Gastrocnemius medialis (tissue), 4 donors: ENCODE data around the gene BCL11B. TPM values are rescaled to one million over a fixed set of nuclear protein-coding genes. Genes with fewer than 3 reads are reported as not detected.

Experiments used
- ATAC-seq, 2 donors: fragments of 150-250 bp; one replicate each; pipeline ENCODE4 v1.9.1; 2016
- DNase-seq, 2 donors: peaks; one replicate each; pipeline ENCODE4 v3.0.0-alpha.2; 2019
- H3K27ac ChIP-seq, 4 donors: fragments of 200-600 bp; sonication (generic); 1 replicate in 1 of 4; 2 replicates in 3 of 4; pipeline ENCODE4 v1.5.1; 2016 to 2018; ENCODE audit warnings: mild to moderate bottlenecking in 2 of 4, moderate library complexity in 1 of 4
- H3K27me3 ChIP-seq, 3 donors: fragments of 200-600 bp; sonication (generic) in 2 of 3; 1 replicate in 1 of 3; 2 replicates in 2 of 3; pipeline versions ENCODE4 v1.5.1 to v1.6.0; 2016 to 2019; ENCODE audit warnings: mild to moderate bottlenecking in 1 of 3, moderate library complexity in 1 of 3
- H3K36me3 ChIP-seq, 2 donors: fragments of 200-600 bp; sonication (generic) in 1 of 2; one replicate each; pipeline ENCODE4 v1.5.1; 2017 to 2018
- H3K4me1 ChIP-seq, 2 donors: fragments of 200-600 bp; sonication (generic) in 1 of 2; one replicate each; pipeline ENCODE4 v1.5.1; 2016 to 2017; ENCODE audit warnings: mild to moderate bottlenecking in 2 of 2
- H3K4me3 ChIP-seq, 4 donors: fragments of 200-600 bp; sonication (generic) in 3 of 4; 1 replicate in 1 of 4; 2 replicates in 3 of 4; pipeline ENCODE4 v1.5.1; 2016 to 2019; ENCODE audit warnings: mild to moderate bottlenecking in 2 of 4
- H3K9me3 ChIP-seq, 3 donors: fragments of 200-600 bp; sonication (generic) in 2 of 3; 1 replicate in 1 of 3; 2 replicates in 2 of 3; pipeline ENCODE4 v1.5.1; 2016 to 2019
- CTCF ChIP-seq, 5 experiments: fragments of 450-650 bp in 3 of 5; fragments of 200-600 bp in 2 of 5; sonication (generic) in 2 of 5; IDR thresholded peaks in 4 of 5; conservative IDR thresholded peaks in 1 of 5; 1 replicate in 4 of 5; 2 replicates in 1 of 5; pipeline ENCODE4 v1.5.1; 2016 to 2019; ENCODE audit warnings: antibody characterized with exemption in 5 of 5, mild to moderate bottlenecking in 3 of 5, moderate library complexity in 3 of 5
- POLR2A ChIP-seq, 2 donors: fragments of 450-650 bp; IDR thresholded peaks; one replicate each; pipeline ENCODE4 v1.6.1; 2017; ENCODE audit warnings: antibody characterized with exemption in 2 of 2, mild to moderate bottlenecking in 2 of 2, moderate library complexity in 2 of 2
- in situ Hi-C, 4 donors: fragments of 200-750 bp; cut with MboI; loops; one replicate each; pipeline versions ENCODE4 v1.15.0 to v1.8.0; 2017; ENCODE audit warnings: low sequenced_read_pairs in 4 of 4
- intact Hi-C: fragments of 100-400 bp; cut with DNase I; formaldehyde crosslinking; loops from one replicate; pipeline ENCODE4 v1.15.1; 2023; ENCODE audit warnings: low total_unique reads
- total RNA-seq, 4 donors: library from RNA; depleted of rRNA; stranded (reverse); fragments of >200 nt; gene quantifications; one replicate each; pipeline versions ENCODE4 v1.1.0 to v1.2.3, GENCODE V29; 2016

Gene BCL11B
- total RNA-seq, 4 donors from 2014 or later = 0.05 to 0.62 (median 0.18) TPM; not detected in 1

- ATAC-seq = no peak
Measured at GRCh38 chr14:99262977-99263448, 9.0 kb downstream of the BCL11B start.

GRCh38 chr14:99261912-99262787 is 9.8 kb downstream of the BCL11B start:
- intact Hi-C loops (loop anchor here (10.0 kb wide), 1 partner anchor 67 kb away; no protein-coding TSS in a partner anchor), in situ Hi-C loops (loop anchor here in 1 of 4 donors (25.0 kb wide), 1 partner anchor 1125 kb away; no protein-coding TSS in a partner anchor)
- ATAC-seq = no peak
- H3K9me3 ChIP-seq = no peaks in the 10 kb centered on the region
- TF ChIP-seq CTCF (IDR thresholded peaks at IDR 0.05 in 4 of 5, conservative IDR thresholded peaks at IDR 0.05 in 1 of 5) = no peak
- TF ChIP-seq POLR2A (IDR thresholded peaks at IDR 0.05) = no peak
- no peak overlapping the region for H3K27ac ChIP-seq
- no peaks in the 10 kb centered on the region for H3K36me3 ChIP-seq
- no peak for DNase-seq
- no peak overlapping the region for H3K4me3 ChIP-seq
- peaks cover 7 to 19% (median 10%) of the 10 kb centered on the region in 3 donors for H3K27me3 ChIP-seq
- no peaks in the 10 kb centered on the region for H3K4me1 ChIP-seq

More at GRCh38 chr14:99262977-99263448, 9.0 kb downstream of the BCL11B start:
- Histone ChIP-seq H3K27me3 (peaks cover 14 to 27% (median 18%) of the 10 kb centered on the region in 3 donors), H3K36me3 (no peaks in the 10 kb centered on the region), H3K27ac (no peak overlapping the region), H3K4me1 (no peaks in the 10 kb centered on the region), H3K9me3 (no peaks in the 10 kb centered on the region), H3K4me3 (no peak overlapping the region)
- no peak for DNase-seq
- intact Hi-C loops (loop anchor here (10.0 kb wide), 1 partner anchor 68 kb away; no protein-coding TSS in a partner anchor), in situ Hi-C loops (loop anchor here in 1 of 4 donors (25.0 kb wide), 1 partner anchor 1126 kb away; no protein-coding TSS in a partner anchor)
- TF ChIP-seq POLR2A (IDR thresholded peaks at IDR 0.05) = no peak
- TF ChIP-seq CTCF (IDR thresholded peaks at IDR 0.05 in 4 of 5, conservative IDR thresholded peaks at IDR 0.05 in 1 of 5) = no peak

GRCh38 chr14:99260587-99261551 is 11.1 kb downstream of the BCL11B start:
- H3K9me3 ChIP-seq = no peaks in the 10 kb centered on the region
- DNase-seq (no peak), ATAC-seq (no peak)
- no peak overlapping the region for H3K27ac ChIP-seq
- no peaks in the 10 kb centered on the region for H3K36me3 ChIP-seq
- H3K4me1 ChIP-seq = no peaks in the 10 kb centered on the region
- in situ Hi-C loops (loop anchor here in 1 of 4 donors (25.0 kb wide), 1 partner anchor 1124 kb away; no protein-coding TSS in a partner anchor), intact Hi-C loops (loop anchor here (10.0 kb wide), 1 partner anchor 66 kb away; no protein-coding TSS in a partner anchor)
- peaks cover 3 to 17% (median 6%) of the 10 kb centered on the region in 3 donors for H3K27me3 ChIP-seq
- H3K4me3 ChIP-seq = no peak overlapping the region
- TF ChIP-seq CTCF (IDR thresholded peaks at IDR 0.05 in 4 of 5, conservative IDR thresholded peaks at IDR 0.05 in 1 of 5) (no peak), POLR2A (IDR thresholded peaks at IDR 0.05) (no peak)

GRCh38 chr14:99260116-99260515 is 11.9 kb downstream of the BCL11B start:
- no peaks in the 10 kb centered on the region for H3K4me1 ChIP-seq
- H3K4me3 ChIP-seq = no peak overlapping the region
- no peaks in the 10 kb centered on the region for H3K36me3 ChIP-seq
- peaks cover 3 to 17% (median 6%) of the 10 kb centered on the region in 3 donors for H3K27me3 ChIP-seq
- intact Hi-C loops = loop anchor here (10.0 kb wide), 1 partner anchor 65 kb away; no protein-coding TSS in a partner anchor
- in situ Hi-C loops = loop anchor here in 1 of 4 donors (25.0 kb wide), 1 partner anchor 1123 kb away; no protein-coding TSS in a partner anchor
- no peaks in the 10 kb centered on the region for H3K9me3 ChIP-seq
- TF ChIP-seq POLR2A (IDR thresholded peaks at IDR 0.05) (no peak), CTCF (IDR thresholded peaks at IDR 0.05 in 4 of 5, conservative IDR thresholded peaks at IDR 0.05 in 1 of 5) (no peak)
- no peak overlapping the region for H3K27ac ChIP-seq
- DNase-seq (no peak), ATAC-seq (no peak)
